GM12875 (cell line): ENCODE data around the gene ZFHX3.

Experiments used
- H3K4me3 ChIP-seq: one replicate; pipeline ENCODE4 v1.5.1; 2011; ENCODE audit warnings: low read depth, low read length, control low read depth
- CTCF ChIP-seq: IDR thresholded peaks from 2 replicates; pipeline ENCODE4 v1.5.1; 2011; ENCODE audit warnings: low read depth, mild to moderate bottlenecking, control low read depth, inconsistent platforms, low read length, moderate library complexity, borderline replicate concordance; ENCODE audit not compliant: insufficient read depth

The ZFHX3 gene

GRCh38 chr16:72922714-72923113, 125.2 kb downstream of the ZFHX3 start:
- no peak for TF ChIP-seq CTCF
- H3K4me3 ChIP-seq, result no peak overlapping the region

- no peak overlapping the region for H3K4me3 ChIP-seq
- no peak for TF ChIP-seq CTCF
Observed at GRCh38 chr16:72921620-72922019, 126.3 kb downstream of the ZFHX3 start.

- no peak for TF ChIP-seq CTCF
Observed at GRCh38 chr16:72921106-72921505, 126.8 kb downstream of the ZFHX3 start.

GRCh38 chr16:72917051-72917450, 130.9 kb downstream of the ZFHX3 start:
- no peak for TF ChIP-seq CTCF
- no peak overlapping the region for H3K4me3 ChIP-seq

More at GRCh38 chr16:72921106-72921505, 126.8 kb downstream of the ZFHX3 start:
- no peak overlapping the region for H3K4me3 ChIP-seq

- no peak for TF ChIP-seq CTCF
- no peak overlapping the region for H3K4me3 ChIP-seq
Observed at GRCh38 chr16:72915331-72915730, 132.6 kb downstream of the ZFHX3 start.

GRCh38 chr16:72913551-72913950, 134.4 kb downstream of the ZFHX3 start:
- no peak for TF ChIP-seq CTCF
- H3K4me3 ChIP-seq, result no peak overlapping the region

- TF ChIP-seq CTCF, result no peak
- no peak overlapping the region for H3K4me3 ChIP-seq
Observed at GRCh38 chr16:72911971-72912370, 136.0 kb downstream of the ZFHX3 start.
